GM23248 (cell line): ENCODE results near the gene LCNL1. TPM values are rescaled to one million over a fixed set of nuclear protein-coding genes. Genes with fewer than 3 reads are reported as not detected.

Source experiments
- DNase-seq: peaks from one replicate; pipeline ENCODE4 v3.0.0-alpha.2; 2015
- H2AFZ ChIP-seq: fragments of 200-600 bp; sonication (generic); 2 replicates; pipeline ENCODE4 v1.6.1; 2016; ENCODE audit warnings: antibody characterized with exemption
- H3F3A ChIP-seq: fragments of 200-600 bp; sonication (generic); 2 replicates; pipeline ENCODE4 v1.6.1; 2016; ENCODE audit warnings: mild to moderate bottlenecking, antibody characterized with exemption, mixed run types; ENCODE audit not compliant: insufficient read depth
- H3K27ac ChIP-seq: fragments of 200-600 bp; sonication (generic); 2 replicates; pipeline ENCODE4 v1.5.1; 2016; ENCODE audit warnings: mild to moderate bottlenecking
- H3K27me3 ChIP-seq: fragments of 200-600 bp; sonication (generic); replicated peaks from 2 replicates; pipeline ENCODE4 v1.6.1; 2016; ENCODE audit warnings: mild to moderate bottlenecking; ENCODE audit not compliant: insufficient read depth
- H3K36me3 ChIP-seq: fragments of 200-600 bp; sonication (generic); 2 replicates; pipeline ENCODE4 v1.6.1; 2016; ENCODE audit warnings: low read depth, mild to moderate bottlenecking
- H3K4me1 ChIP-seq: fragments of 200-600 bp; sonication (generic); 2 replicates; pipeline ENCODE4 v1.6.1; 2016; ENCODE audit warnings: mild to moderate bottlenecking; ENCODE audit not compliant: insufficient read depth
- H3K4me2 ChIP-seq: fragments of 200-600 bp; sonication (generic); one replicate; pipeline ENCODE4 v1.6.1; 2016; ENCODE audit warnings: mild to moderate bottlenecking; ENCODE audit not compliant: unreplicated experiment
- H3K4me3 ChIP-seq: fragments of 200-600 bp; sonication (generic); 2 replicates; pipeline ENCODE4 v1.5.1; 2016; ENCODE audit warnings: mild to moderate bottlenecking
- H3K79me2 ChIP-seq: fragments of 200-600 bp; sonication (generic); 2 replicates; pipeline ENCODE4 v1.6.1; 2016; ENCODE audit warnings: mild to moderate bottlenecking; ENCODE audit not compliant: insufficient read depth
- H3K9ac ChIP-seq: fragments of 200-600 bp; sonication (generic); 2 replicates; pipeline ENCODE4 v1.6.1; 2016; ENCODE audit warnings: mild to moderate bottlenecking
- H3K9me2 ChIP-seq: fragments of 200-600 bp; sonication (generic); 2 replicates; pipeline ENCODE4 v1.6.1; 2016; ENCODE audit warnings: mixed run types, mild to moderate bottlenecking, moderate library complexity; ENCODE audit not compliant: insufficient read depth
- H3K9me3 ChIP-seq: fragments of 200-600 bp; sonication (generic); one replicate; pipeline ENCODE4 v1.6.1; 2017; ENCODE audit warnings: low read depth
- H4K20me1 ChIP-seq: fragments of 200-600 bp; sonication (generic); 2 replicates; pipeline ENCODE4 v1.6.0; 2016; ENCODE audit not compliant: insufficient read depth
- EZH2 ChIP-seq: fragments of 200-600 bp; sonication (generic); IDR thresholded peaks from 2 replicates; pipeline ENCODE4 v1.6.1; 2018; ENCODE audit warnings: antibody characterized with exemption, mild to moderate bottlenecking; ENCODE audit not compliant: insufficient read depth, poor library complexity, severe bottlenecking
- EZH2phosphoT487 ChIP-seq: fragments of 200-600 bp; sonication (generic); IDR thresholded peaks from 2 replicates; pipeline ENCODE4 v1.6.1; 2018; ENCODE audit warnings: antibody characterized with exemption, moderate library complexity, mild to moderate bottlenecking, low read depth; ENCODE audit not compliant: insufficient read depth
- WGBS, 2 experiments: methylation state at CpG; one replicate each; pipeline ENCODE4 v1.1.6; 2015 to 2017; ENCODE audit warnings: low lambda C conversion rate in 2 of 2, low coverage in 1 of 2; ENCODE audit errors: missing lambda C conversion rate in 2 of 2; 5-methylcytosine and 5-hydroxymethylcytosine counted together
- in situ Hi-C: fragments of 300-500 bp; cut with MboI; formaldehyde crosslinking; loops from 2 replicates; pipeline ENCODE4 v1.15.0; 2020
- polyA plus RNA-seq: library from polyadenylated mRNA; unstranded; fragments of >200 nt; fragmentation: Nextera tagmentation; extraction: Ambion mirVana; gene quantifications from 2 replicates; pipeline ENCODE4 v1.2.1, GENCODE V29; 2016
- total RNA-seq: library from RNA; depleted of rRNA; stranded (reverse); fragments of >200 nt; shearing (Covaris generic); gene quantifications from 2 replicates; pipeline ENCODE4 v1.2.3, GENCODE V29; 2014

LCNL1 gene
- total and polyA plus RNA-seq, 2 experiments from 2014 or later: not detected

GRCh38 chr9:137019891-137020683 lies 37.3 kb downstream of the LCNL1 start:
- Histone ChIP-seq H3K79me2 (no peaks in the 10 kb centered on the region), H3K9me3 (no peaks in the 10 kb centered on the region), H3K36me3 (no peaks in the 10 kb centered on the region), H3K9ac (no peak overlapping the region), H4K20me1 (no peaks in the 10 kb centered on the region), H3K9me2 (no peaks in the 10 kb centered on the region), H3K4me1 (no peaks in the 10 kb centered on the region), H2AFZ (no peak overlapping the region), H3K4me3 (no peak overlapping the region), H3K4me2 (no peak overlapping the region), H3K27ac (no peak overlapping the region), H3F3A (no peaks in the 10 kb centered on the region), H3K27me3 (no peaks in the 10 kb centered on the region)
- TF ChIP-seq EZH2 (no peak), EZH2phosphoT487 (no peak)
- DNase-seq: no peak
- in situ Hi-C loops: no loop called here
- 89 to 96% methylated on average over 17 to 34 of the region's 34 CpGs for WGBS, 2 experiments

GRCh38 chr9:137020771-137021567 lies 38.2 kb downstream of the LCNL1 start:
- Histone ChIP-seq H2AFZ (no peak overlapping the region), H3K9me3 (no peaks in the 10 kb centered on the region), H3K36me3 (no peaks in the 10 kb centered on the region), H3K27me3 (no peaks in the 10 kb centered on the region), H3K4me3 (no peak overlapping the region), H4K20me1 (no peaks in the 10 kb centered on the region), H3K4me1 (no peaks in the 10 kb centered on the region), H3K9me2 (no peaks in the 10 kb centered on the region), H3K79me2 (no peaks in the 10 kb centered on the region), H3K4me2 (no peak overlapping the region), H3K9ac (no peak overlapping the region), H3F3A (no peaks in the 10 kb centered on the region), H3K27ac (no peak overlapping the region)
- 92 to 94% methylated on average over 31 to 32 of the region's 32 CpGs for WGBS, 2 experiments
- no peak for DNase-seq
- in situ Hi-C loops: no loop called here
- TF ChIP-seq EZH2phosphoT487 (no peak), EZH2 (no peak)

DNA sequence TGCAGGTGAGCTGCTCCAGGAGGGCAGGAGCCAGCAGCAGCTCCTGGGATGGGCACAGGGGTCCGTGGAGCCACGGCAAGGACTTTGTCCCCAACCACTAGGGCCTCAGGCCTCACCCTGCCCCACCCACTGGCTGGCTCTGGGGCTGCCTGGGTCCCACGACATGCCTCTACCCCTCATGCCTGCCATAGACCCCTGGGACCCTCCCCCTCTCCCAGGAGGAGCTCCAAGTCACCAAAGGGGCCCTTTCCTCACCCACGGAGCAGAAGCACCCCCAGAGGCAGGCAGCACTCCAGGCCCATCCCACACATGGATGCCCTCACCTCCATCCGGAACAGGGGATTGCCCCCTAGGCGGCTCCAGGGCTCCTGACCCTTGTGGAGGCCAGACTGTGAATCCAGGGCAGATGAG lies 38.8 kb downstream of the LCNL1 start:
- Histone ChIP-seq H3F3A (no peaks in the 10 kb centered on the region), H3K9me2 (no peaks in the 10 kb centered on the region), H3K9me3 (no peaks in the 10 kb centered on the region), H3K4me2 (no peak overlapping the region), H3K79me2 (no peaks in the 10 kb centered on the region), H4K20me1 (no peaks in the 10 kb centered on the region), H3K27ac (no peak overlapping the region), H3K4me3 (no peak overlapping the region), H3K27me3 (no peaks in the 10 kb centered on the region), H3K4me1 (no peaks in the 10 kb centered on the region), H3K9ac (no peak overlapping the region), H3K36me3 (no peaks in the 10 kb centered on the region), H2AFZ (no peak overlapping the region)
- no peak for DNase-seq
- TF ChIP-seq EZH2phosphoT487 (no peak), EZH2 (no peak)
- in situ Hi-C loops: no loop called here
- 94 to 98% methylated on average over 4 to 6 of the region's 6 CpGs for WGBS, 2 experiments

- no peaks in the 10 kb centered on the region for H4K20me1 ChIP-seq
- DNase-seq: peak; percentile 85
- H3F3A ChIP-seq: no peaks in the 10 kb centered on the region
- no peaks in the 10 kb centered on the region for H3K9me3 ChIP-seq
- no peak overlapping the region for H3K4me3 ChIP-seq
- TF ChIP-seq EZH2phosphoT487: no peak
- TF ChIP-seq EZH2: no peak
- H3K9ac ChIP-seq: no peak overlapping the region
- WGBS, 2 experiments: 57 to 93% methylated on average over 16 to 30 of the region's 30 CpGs
- H3K4me1 ChIP-seq: no peaks in the 10 kb centered on the region
- no peaks in the 10 kb centered on the region for H3K27me3 ChIP-seq
- H3K4me2 ChIP-seq: no peak overlapping the region
- in situ Hi-C loops: no loop called here
- H3K27ac ChIP-seq: no peak overlapping the region
- H3K36me3 ChIP-seq: no peaks in the 10 kb centered on the region
- H3K9me2 ChIP-seq: no peaks in the 10 kb centered on the region
- no peaks in the 10 kb centered on the region for H3K79me2 ChIP-seq
- no peak overlapping the region for H2AFZ ChIP-seq
Observed at GRCh38 chr9:137021979-137022661, 39.3 kb downstream of the LCNL1 start.
